GM23248 (cell line): ENCODE measurements around the gene GNG10. TPM values are rescaled to one million over a fixed set of nuclear protein-coding genes. Genes with fewer than 3 reads are reported as not detected.
A peak's percentile ranks its signal among the peaks of the same experiment; 100 is the strongest.

ENCODE experiments used
- DNase-seq: peaks from one replicate; pipeline ENCODE4 v3.0.0-alpha.2; 2015
- H2AFZ ChIP-seq: fragments of 200-600 bp; sonication (generic); 2 replicates; pipeline ENCODE4 v1.6.1; 2016; ENCODE audit warnings: antibody characterized with exemption
- H3F3A ChIP-seq: fragments of 200-600 bp; sonication (generic); 2 replicates; pipeline ENCODE4 v1.6.1; 2016; ENCODE audit warnings: mild to moderate bottlenecking, antibody characterized with exemption, mixed run types; ENCODE audit not compliant: insufficient read depth
- H3K27ac ChIP-seq: fragments of 200-600 bp; sonication (generic); 2 replicates; pipeline ENCODE4 v1.5.1; 2016; ENCODE audit warnings: mild to moderate bottlenecking
- H3K27me3 ChIP-seq: fragments of 200-600 bp; sonication (generic); replicated peaks from 2 replicates; pipeline ENCODE4 v1.6.1; 2016; ENCODE audit warnings: mild to moderate bottlenecking; ENCODE audit not compliant: insufficient read depth
- H3K36me3 ChIP-seq: fragments of 200-600 bp; sonication (generic); 2 replicates; pipeline ENCODE4 v1.6.1; 2016; ENCODE audit warnings: low read depth, mild to moderate bottlenecking
- H3K4me1 ChIP-seq: fragments of 200-600 bp; sonication (generic); 2 replicates; pipeline ENCODE4 v1.6.1; 2016; ENCODE audit warnings: mild to moderate bottlenecking; ENCODE audit not compliant: insufficient read depth
- H3K4me2 ChIP-seq: fragments of 200-600 bp; sonication (generic); one replicate; pipeline ENCODE4 v1.6.1; 2016; ENCODE audit warnings: mild to moderate bottlenecking; ENCODE audit not compliant: unreplicated experiment
- H3K4me3 ChIP-seq: fragments of 200-600 bp; sonication (generic); 2 replicates; pipeline ENCODE4 v1.5.1; 2016; ENCODE audit warnings: mild to moderate bottlenecking
- H3K79me2 ChIP-seq: fragments of 200-600 bp; sonication (generic); 2 replicates; pipeline ENCODE4 v1.6.1; 2016; ENCODE audit warnings: mild to moderate bottlenecking; ENCODE audit not compliant: insufficient read depth
- H3K9ac ChIP-seq: fragments of 200-600 bp; sonication (generic); 2 replicates; pipeline ENCODE4 v1.6.1; 2016; ENCODE audit warnings: mild to moderate bottlenecking
- H3K9me2 ChIP-seq: fragments of 200-600 bp; sonication (generic); 2 replicates; pipeline ENCODE4 v1.6.1; 2016; ENCODE audit warnings: mixed run types, mild to moderate bottlenecking, moderate library complexity; ENCODE audit not compliant: insufficient read depth
- H3K9me3 ChIP-seq: fragments of 200-600 bp; sonication (generic); one replicate; pipeline ENCODE4 v1.6.1; 2017; ENCODE audit warnings: low read depth
- H4K20me1 ChIP-seq: fragments of 200-600 bp; sonication (generic); 2 replicates; pipeline ENCODE4 v1.6.0; 2016; ENCODE audit not compliant: insufficient read depth
- EZH2 ChIP-seq: fragments of 200-600 bp; sonication (generic); IDR thresholded peaks from 2 replicates; pipeline ENCODE4 v1.6.1; 2018; ENCODE audit warnings: antibody characterized with exemption, mild to moderate bottlenecking; ENCODE audit not compliant: insufficient read depth, poor library complexity, severe bottlenecking
- EZH2phosphoT487 ChIP-seq: fragments of 200-600 bp; sonication (generic); IDR thresholded peaks from 2 replicates; pipeline ENCODE4 v1.6.1; 2018; ENCODE audit warnings: antibody characterized with exemption, moderate library complexity, mild to moderate bottlenecking, low read depth; ENCODE audit not compliant: insufficient read depth
- WGBS, 2 experiments: methylation state at CpG; one replicate each; pipeline ENCODE4 v1.1.6; 2015 to 2017; ENCODE audit warnings: low lambda C conversion rate in 2 of 2, low coverage in 1 of 2; ENCODE audit errors: missing lambda C conversion rate in 2 of 2; 5-methylcytosine and 5-hydroxymethylcytosine counted together
- in situ Hi-C: fragments of 300-500 bp; cut with MboI; formaldehyde crosslinking; loops from 2 replicates; pipeline ENCODE4 v1.15.0; 2020
- polyA plus RNA-seq: library from polyadenylated mRNA; unstranded; fragments of >200 nt; fragmentation: Nextera tagmentation; extraction: Ambion mirVana; gene quantifications from 2 replicates; pipeline ENCODE4 v1.2.1, GENCODE V29; 2016
- total RNA-seq: library from RNA; depleted of rRNA; stranded (reverse); fragments of >200 nt; shearing (Covaris generic); gene quantifications from 2 replicates; pipeline ENCODE4 v1.2.3, GENCODE V29; 2014

GNG10 gene
- total and polyA plus RNA-seq, 2 experiments from 2014 or later = 116 to 122 TPM

- TF ChIP-seq EZH2phosphoT487 (no peak), EZH2 (no peak)
- Histone ChIP-seq H3K4me1 (peaks cover 32% of the 10 kb centered on the region), H3K9me2 (no peaks in the 10 kb centered on the region), H3F3A (no peaks in the 10 kb centered on the region), H3K9me3 (no peaks in the 10 kb centered on the region), H3K27me3 (no peaks in the 10 kb centered on the region), H3K79me2 (peaks cover 41% of the 10 kb centered on the region), H3K27ac (peak overlapping the region; percentile 19), H4K20me1 (peaks cover 18% of the 10 kb centered on the region), H3K4me3 (peak overlapping the region; percentile 89), H3K4me2 (peak overlapping the region; percentile 91), H3K36me3 (no peaks in the 10 kb centered on the region), H2AFZ (peak overlapping the region; percentile 99), H3K9ac (peak overlapping the region; percentile 95)
- no peak for DNase-seq
- in situ Hi-C loops = no loop called here
- WGBS, 2 experiments = 6% methylated on average over 17 of the region's 17 CpGs
These were observed 31.0 kb upstream of the GNG10 start for GRCh38 chr9:111630182-111630963.

DNA sequence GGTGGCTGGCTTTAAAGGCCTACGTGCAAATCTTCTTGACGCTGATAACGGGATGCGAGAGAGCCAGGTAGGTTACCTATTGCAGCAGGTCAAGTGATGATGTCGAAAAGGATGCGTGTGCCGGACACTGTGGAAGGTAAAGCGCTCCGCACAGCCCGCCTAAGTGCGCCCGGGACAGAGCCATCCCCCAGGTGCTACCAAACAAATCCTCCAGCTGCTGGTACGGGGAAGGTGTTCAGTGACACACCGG, 30.5 kb upstream of the GNG10 start:
- H3K9ac ChIP-seq = peak overlapping the region; percentile 95

GRCh38 chr9:111631214-111631971, 30.0 kb upstream of the GNG10 start, which contains the start of gene DNAJC25:
Gene DNAJC25 (plus strand): TSS chr9:111631334. CDS start chr9:111631408, 74 bp downstream.
- Histone ChIP-seq H2AFZ (peak within 1 kb of the TSS; percentile 99), H3K4me2 (peak within 1 kb of the TSS; percentile 92), H3K27me3 (no peaks in the 10 kb centered on the region), H3K9ac (peak within 1 kb of the TSS; percentile 95), H3F3A (no peaks in the 10 kb centered on the region), H3K4me3 (peak within 1 kb of the TSS; percentile 89), H3K4me1 (peaks cover 36% of the 10 kb centered on the region), H3K27ac (peak within 1 kb of the TSS; percentile 80), H3K79me2 (peaks cover 52% of the 10 kb centered on the region), H3K9me3 (no peaks in the 10 kb centered on the region), H3K36me3 (no peaks in the 10 kb centered on the region), H4K20me1 (peaks cover 18% of the 10 kb centered on the region), H3K9me2 (no peaks in the 10 kb centered on the region)
- peak; percentile 99 for DNase-seq
- 1 to 2% methylated on average over 59 to 76 of the region's 79 CpGs for WGBS, 2 experiments
- no peak for TF ChIP-seq EZH2
- no peak for TF ChIP-seq EZH2phosphoT487
- in situ Hi-C loops = no loop called here

More for the DNA sequence above, 30.5 kb upstream of the GNG10 start:
- no peak for DNase-seq
- H3K9me3 ChIP-seq = no peaks in the 10 kb centered on the region
- in situ Hi-C loops = no loop called here
- H3K9me2 ChIP-seq = no peaks in the 10 kb centered on the region
- no peaks in the 10 kb centered on the region for H3K27me3 ChIP-seq
- H3K4me3 ChIP-seq = peak overlapping the region; percentile 89
- WGBS, 2 experiments = 0 to 1% methylated on average over 13 to 14 of the region's 14 CpGs
- H3K36me3 ChIP-seq = no peaks in the 10 kb centered on the region
- peak overlapping the region; percentile 91 for H3K4me2 ChIP-seq
- H2AFZ ChIP-seq = peak overlapping the region; percentile 99
- H3K79me2 ChIP-seq = peaks cover 47% of the 10 kb centered on the region
- H3F3A ChIP-seq = no peaks in the 10 kb centered on the region
- H3K4me1 ChIP-seq = peaks cover 35% of the 10 kb centered on the region
- TF ChIP-seq EZH2phosphoT487 (no peak), EZH2 (no peak)
- peak overlapping the region; percentile 19 for H3K27ac ChIP-seq
- peaks cover 18% of the 10 kb centered on the region for H4K20me1 ChIP-seq

DNA sequence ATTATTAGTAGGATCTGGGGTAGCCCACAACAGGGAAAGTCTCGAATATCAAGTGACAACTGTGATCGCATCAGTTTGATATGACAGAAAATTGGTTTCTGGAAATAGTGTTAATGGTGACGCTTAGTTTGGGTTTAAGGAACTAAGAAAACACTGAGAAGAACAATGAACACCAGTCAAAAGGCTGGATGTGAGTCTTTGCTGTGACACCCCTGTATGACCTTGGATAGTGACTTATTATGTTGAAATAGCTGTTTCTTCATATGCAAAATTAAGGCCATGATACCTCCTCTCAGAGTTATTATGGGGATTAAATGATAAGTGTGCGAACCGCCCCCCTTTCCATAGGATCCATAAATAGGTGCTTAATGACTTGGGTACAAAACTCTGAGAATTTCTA, 29.3 kb upstream of the GNG10 start:
- DNase-seq = peak; percentile 40
- H2AFZ ChIP-seq = peak overlapping the region; percentile 99
- H3K4me2 ChIP-seq = peak overlapping the region; percentile 92
- H3K9ac ChIP-seq = peak overlapping the region; percentile 95
- no peaks in the 10 kb centered on the region for H3K36me3 ChIP-seq
- no peaks in the 10 kb centered on the region for H3K9me3 ChIP-seq
- H3F3A ChIP-seq = no peaks in the 10 kb centered on the region
- H3K27me3 ChIP-seq = no peaks in the 10 kb centered on the region
- peak overlapping the region; percentile 89 for H3K4me3 ChIP-seq
- peaks cover 58% of the 10 kb centered on the region for H3K79me2 ChIP-seq
- H4K20me1 ChIP-seq = peaks cover 18% of the 10 kb centered on the region
- 21 to 23% methylated on average over 5 of the region's 5 CpGs for whole genome bisulfite sequencing, 2 experiments
- TF ChIP-seq EZH2phosphoT487 = no peak
- TF ChIP-seq EZH2 = no peak
- H3K27ac ChIP-seq = peak overlapping the region; percentile 80
- in situ Hi-C loops = no loop called here
- no peaks in the 10 kb centered on the region for H3K9me2 ChIP-seq
- H3K4me1 ChIP-seq = peaks cover 36% of the 10 kb centered on the region
